ENCODE measurements around the gene MMP11.

The MMP11 gene

GRCh38 chr22:23831781-23832180 lies 59.1 kb downstream of the MMP11 start:
- DNase-seq (ENCODE audit: low spot score) = no peak

DNA sequence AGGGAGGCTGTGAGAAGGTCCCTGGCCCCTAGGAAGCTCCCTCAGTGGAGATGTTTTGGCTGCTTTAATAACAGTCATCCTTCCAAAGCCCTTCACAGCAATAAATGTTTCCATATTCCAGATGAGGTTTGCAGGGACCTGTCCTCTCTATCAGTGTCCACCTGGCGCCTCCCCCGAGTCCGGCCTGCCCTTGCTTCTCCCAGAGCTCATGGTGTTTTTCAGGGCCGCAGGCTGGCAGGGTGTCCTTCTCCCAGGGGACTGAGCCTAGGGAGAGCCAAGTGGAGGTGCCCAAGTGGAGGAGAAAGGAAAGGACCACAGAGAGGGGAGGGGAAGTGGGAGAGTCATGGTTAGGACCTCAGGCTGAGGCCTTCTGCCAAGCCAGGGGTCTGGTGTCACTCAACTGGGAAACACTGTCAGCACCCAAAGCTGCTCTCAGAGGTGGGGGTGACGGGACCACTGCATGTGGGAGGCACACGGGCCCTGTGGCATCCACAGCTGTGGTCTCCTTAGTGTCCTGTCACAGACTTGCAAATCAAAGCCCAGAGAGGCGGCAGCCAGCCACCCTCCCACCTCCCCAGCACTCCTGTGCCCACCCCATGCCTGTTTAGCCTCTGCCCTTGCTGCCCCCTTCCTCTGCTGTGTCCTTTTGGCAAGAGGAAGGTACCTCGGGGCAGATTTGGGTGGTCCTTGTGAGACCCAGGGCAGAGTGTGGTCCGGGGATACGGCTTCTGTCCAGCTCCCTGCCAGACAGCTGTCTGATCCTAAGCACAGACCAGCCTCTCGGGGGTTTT lies 59.8 kb downstream of the MMP11 start:
- DNase-seq (ENCODE audit: low spot score) = no peak

DNA sequence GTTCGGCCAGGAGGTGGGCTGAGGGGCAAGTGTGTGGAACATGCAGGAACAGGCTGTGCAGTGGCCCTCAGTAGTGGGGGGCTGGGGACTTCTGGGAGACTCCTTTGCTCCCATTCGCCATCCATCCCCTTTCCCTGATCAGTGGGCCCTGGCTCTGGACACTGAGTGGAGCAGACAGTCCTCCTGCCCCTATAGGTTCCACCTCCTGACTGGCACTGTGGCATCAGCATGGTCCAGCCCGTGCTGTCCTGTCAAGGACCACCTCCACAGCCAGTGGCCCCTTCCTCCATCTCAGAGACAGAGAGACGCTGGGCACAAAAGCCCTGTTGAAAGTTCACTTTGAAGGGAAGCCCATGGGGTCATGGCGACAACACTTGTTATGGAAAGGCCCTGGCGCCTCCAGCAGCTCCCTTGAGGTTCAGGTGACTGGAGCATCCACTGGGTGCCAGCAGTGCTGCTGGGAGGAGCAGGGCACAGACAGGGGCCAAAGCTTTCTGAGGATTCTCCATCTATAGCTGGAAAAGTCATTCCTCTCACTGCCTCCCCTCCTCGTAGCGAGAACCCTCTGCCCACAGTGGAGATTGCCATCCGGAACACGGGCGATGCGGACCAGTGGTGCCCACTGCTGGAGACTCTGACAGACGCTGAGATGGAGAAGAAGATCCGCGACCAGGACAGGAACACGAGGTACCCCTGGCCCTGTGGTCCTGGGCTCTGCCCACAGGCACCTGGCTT lies 60.5 kb downstream of the MMP11 start:
- DNase-seq (ENCODE audit: low spot score) = no peak

Data from globus pallidus (tissue), 1 donor.